BE2C (cell line): ENCODE measurements around the gene SIRT7.

Source experiments
- DNase-seq: peaks from one replicate; pipeline ENCODE4 v3.0.0-alpha.2; 2020
- H3K27me3 ChIP-seq: fragments of 250-450 bp; sonication (Bioruptor Pico); 2 replicates; pipeline ENCODE4 v1.5.1; 2020; ENCODE audit warnings: mild to moderate bottlenecking
- H3K36me3 ChIP-seq: fragments of 250-450 bp; sonication (Bioruptor Pico); 2 replicates; pipeline ENCODE4 v1.5.1; 2020; ENCODE audit warnings: mild to moderate bottlenecking
- H3K4me1 ChIP-seq: fragments of 250-450 bp; sonication (Bioruptor Pico); 2 replicates; pipeline ENCODE4 v1.5.1; 2020
- H3K4me3 ChIP-seq: 2 replicates; pipeline ENCODE4 v1.5.1; 2011; ENCODE audit warnings: low read depth, low read length
- H3K9me3 ChIP-seq: fragments of 250-450 bp; sonication (Bioruptor Pico); 2 replicates; pipeline ENCODE4 v1.5.1; 2020
- CTCF ChIP-seq: IDR thresholded peaks from 2 replicates; pipeline ENCODE4 v1.5.1; 2012; ENCODE audit warnings: mild to moderate bottlenecking, low read depth, low read length

The SIRT7 gene

GRCh38 chr17:81903415-81903831 is 14.6 kb downstream of the SIRT7 start:
- no peak for DNase-seq
- peaks cover 11% of the 10 kb centered on the region for H3K4me1 ChIP-seq
- no peaks in the 10 kb centered on the region for H3K9me3 ChIP-seq
- no peaks in the 10 kb centered on the region for H3K27me3 ChIP-seq
- TF ChIP-seq CTCF = no peak
- no peak overlapping the region for H3K4me3 ChIP-seq
- H3K36me3 ChIP-seq = peaks cover 7% of the 10 kb centered on the region

- Histone ChIP-seq H3K27me3 (no peaks in the 10 kb centered on the region), H3K4me1 (peaks cover 17% of the 10 kb centered on the region), H3K4me3 (no peak overlapping the region), H3K9me3 (no peaks in the 10 kb centered on the region), H3K36me3 (peaks cover 12% of the 10 kb centered on the region)
- DNase-seq = no peak
- no peak for TF ChIP-seq CTCF
Measured at GRCh38 chr17:81902653-81903414, 15.1 kb downstream of the SIRT7 start.

- no peaks in the 10 kb centered on the region for H3K9me3 ChIP-seq
- H3K4me3 ChIP-seq = peak within 1 kb of the TSS; percentile 19; the same call in 1 of the 2 replicates
- DNase-seq = peak; percentile 70
- peaks cover 18% of the 10 kb centered on the region for H3K4me1 ChIP-seq
- H3K27me3 ChIP-seq = no peaks in the 10 kb centered on the region
- no peak for TF ChIP-seq CTCF
- peaks cover 19% of the 10 kb centered on the region for H3K36me3 ChIP-seq
Measured at GRCh38 chr17:81902023-81902652, 15.8 kb downstream of the SIRT7 start, which contains the start of gene NPB. Gene NPB (plus strand): TSS chr17:81902238. CDS start chr17:81902278, 40 bp downstream.

- peaks cover 18% of the 10 kb centered on the region for H3K4me1 ChIP-seq
- no peak overlapping the region for H3K4me3 ChIP-seq
- no peaks in the 10 kb centered on the region for H3K27me3 ChIP-seq
- peaks cover 21% of the 10 kb centered on the region for H3K36me3 ChIP-seq
- no peaks in the 10 kb centered on the region for H3K9me3 ChIP-seq
- no peak for DNase-seq
- no peak for TF ChIP-seq CTCF
Measured at GRCh38 chr17:81901167-81902022, 16.6 kb downstream of the SIRT7 start.

GRCh38 chr17:81900181-81900820 is 17.7 kb downstream of the SIRT7 start:
- Histone ChIP-seq H3K4me1 (peaks cover 18% of the 10 kb centered on the region), H3K9me3 (no peaks in the 10 kb centered on the region), H3K4me3 (no peak overlapping the region), H3K36me3 (peaks cover 30% of the 10 kb centered on the region), H3K27me3 (no peaks in the 10 kb centered on the region)
- no peak for TF ChIP-seq CTCF
- no peak for DNase-seq
